DND-41 (cell line): ENCODE data around the gene SCN8A.

Source experiments
- CTCF ChIP-seq: IDR thresholded peaks from 2 replicates; pipeline ENCODE4 v1.5.1; 2012; ENCODE audit warnings: borderline replicate concordance, low read length, moderate library complexity, mild to moderate bottlenecking; ENCODE audit not compliant: poor library complexity, severe bottlenecking; ENCODE audit errors: extremely low read depth
- EZH2 ChIP-seq: IDR thresholded peaks from 3 replicates; pipeline ENCODE4 v1.6.1; 2012; ENCODE audit warnings: borderline replicate concordance, low read depth, mild to moderate bottlenecking, moderate library complexity, low read length, inconsistent platforms; ENCODE audit not compliant: severe bottlenecking

DNA sequence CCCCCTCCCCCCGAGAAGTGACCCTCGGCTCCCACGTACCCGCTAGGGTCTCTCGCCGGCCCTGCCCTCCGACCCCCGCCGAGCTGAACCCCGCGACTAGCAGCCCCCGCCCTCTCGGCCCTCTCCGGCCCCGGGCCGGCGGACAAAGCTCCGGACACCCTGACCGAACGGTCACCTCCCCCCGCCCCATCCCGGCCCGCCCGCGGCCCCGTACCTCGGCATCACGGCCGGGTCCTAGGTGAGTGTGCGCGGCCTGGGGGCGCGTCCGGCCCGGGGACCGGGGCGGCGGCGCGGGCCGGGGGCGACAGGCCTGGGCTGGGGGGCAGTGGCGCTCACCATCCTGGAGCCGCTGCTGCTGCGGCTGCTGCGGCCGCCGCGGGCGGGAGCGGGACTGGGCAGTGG lies 257.3 kb downstream of the SCN8A start, which contains the start of gene FIGNL2:
- TF ChIP-seq CTCF: no peak
- TF ChIP-seq EZH2: no peak
